HepG2 (cell line): Measurements from ENCODE around the gene TPPP2. TPM values are rescaled to one million over a fixed set of nuclear protein-coding genes. Genes with fewer than 3 reads are reported as not detected.

ENCODE experiments used
- ATF7-NPFF ChIP-seq: sonication (generic); formaldehyde crosslinking; IDR thresholded peaks from 2 replicates; pipeline ENCODE4 v1.8.1; 2023; ENCODE audit warnings: mild to moderate bottlenecking, low read depth, missing genetic modification reagents, moderate library complexity
- GATAD1 ChIP-seq: IDR thresholded peaks from 2 replicates; pipeline ENCODE4 v1.6.1; 2016; ENCODE audit warnings: missing genetic modification reagents, missing compliant biosample characterization
- GZF1 ChIP-seq: sonication (generic); formaldehyde crosslinking; IDR thresholded peaks from 2 replicates; pipeline ENCODE4 v1.5.1; 2020; ENCODE audit warnings: mild to moderate bottlenecking, missing genetic modification reagents
- JARID2 ChIP-seq: sonication (generic); formaldehyde crosslinking; IDR thresholded peaks from 2 replicates; pipeline ENCODE4 v1.8.1; 2023; ENCODE audit warnings: missing genetic modification reagents, inconsistent platforms; ENCODE audit not compliant: insufficient replicate concordance
- KDM3A ChIP-seq: IDR thresholded peaks from 2 replicates; pipeline ENCODE4 v1.6.1; 2018; ENCODE audit warnings: low read depth, missing compliant biosample characterization
- KLF15 ChIP-seq: sonication (generic); formaldehyde crosslinking; IDR thresholded peaks from 2 replicates; pipeline ENCODE4 v1.8.1; 2023; ENCODE audit warnings: borderline replicate concordance, mild to moderate bottlenecking, inconsistent platforms, missing genetic modification reagents, mixed read lengths
- MIER2 ChIP-seq: IDR thresholded peaks from 2 replicates; pipeline ENCODE4 v1.6.1; 2016; ENCODE audit warnings: missing biosample characterization, missing genetic modification reagents
- NCOA5 ChIP-seq: sonication (generic); formaldehyde crosslinking; IDR thresholded peaks from 2 replicates; pipeline ENCODE4 v1.4.0; 2020; ENCODE audit warnings: missing genetic modification reagents
- NFKBIZ ChIP-seq: IDR thresholded peaks from 2 replicates; pipeline ENCODE4 v1.6.1; 2018; ENCODE audit warnings: missing genetic modification reagents, missing compliant biosample characterization
- NRL ChIP-seq: sonication (generic); formaldehyde crosslinking; IDR thresholded peaks from 2 replicates; pipeline ENCODE4 v1.5.0; 2020; ENCODE audit warnings: missing genetic modification reagents, mild to moderate bottlenecking, moderate library complexity, borderline replicate concordance
- POLR2AphosphoS5 ChIP-seq: IDR thresholded peaks from 2 replicates; pipeline ENCODE4 v1.6.1; 2012; ENCODE audit warnings: low read depth, low read length
- RELA ChIP-seq: sonication (generic); formaldehyde crosslinking; IDR thresholded peaks from 2 replicates; pipeline ENCODE4 v1.4.0; 2020; ENCODE audit warnings: missing genetic modification reagents
- RFXANK ChIP-seq: IDR thresholded peaks from 2 replicates; pipeline ENCODE4 v1.6.1; 2016
- SAP130 ChIP-seq: IDR thresholded peaks from 2 replicates; pipeline ENCODE4 v1.6.1; 2016; ENCODE audit warnings: low read depth
- SMAD3 ChIP-seq: sonication (generic); formaldehyde crosslinking; IDR thresholded peaks from 2 replicates; pipeline ENCODE4 v1.4.0; 2020; ENCODE audit warnings: missing genetic modification reagents
- SOX5 ChIP-seq: IDR thresholded peaks from 2 replicates; pipeline ENCODE4 v1.6.1; 2016; ENCODE audit warnings: borderline replicate concordance
- SRY ChIP-seq: sonication (generic); formaldehyde crosslinking; IDR thresholded peaks from 2 replicates; pipeline ENCODE4 v1.8.0; 2022; ENCODE audit warnings: mild to moderate bottlenecking, missing genetic modification reagents
- TRIM24 ChIP-seq: sonication (generic); formaldehyde crosslinking; IDR thresholded peaks from 2 replicates; pipeline ENCODE4 v1.8.0; 2022; ENCODE audit warnings: mild to moderate bottlenecking, missing genetic modification reagents
- ZNF234 ChIP-seq: sonication (generic); formaldehyde crosslinking; conservative IDR thresholded peaks from 2 replicates; pipeline ENCODE4 v1.5.1; 2020; ENCODE audit warnings: mild to moderate bottlenecking, missing genetic modification reagents
- polyA plus RNA-seq, 8 experiments: library from polyadenylated mRNA; depleted of rRNA in 3 of 8; stranded (reverse) in 7 of 8; unstranded in 1 of 8; fragments of >200 nt; fragmentation: Illumina TruSeq in 4 of 8; extraction: Trizol in 4 of 8; gene quantifications; 2 replicates each; pipeline versions ENCODE4 v1.2.1 to v1.2.3, GENCODE V29; 2011 to 2016; ENCODE audit warnings: low read depth in 4 of 8, missing spikeins in 1 of 8, mixed read lengths in 1 of 8; ENCODE audit not compliant: insufficient read depth in 1 of 8
- total RNA-seq, 5 experiments: library from RNA; depleted of rRNA; stranded (reverse); fragments of >200 nt; fragmentation: Illumina TruSeq; extraction: Trizol; gene quantifications; 2 replicates each; pipeline ENCODE4 v1.2.3, GENCODE V29; 2016; ENCODE audit warnings: low read depth in 1 of 5
- TF ChIP-seq, protein P1 (sequence below): sonication (generic); formaldehyde crosslinking; IDR thresholded peaks from 2 replicates; pipeline ENCODE4 v1.4.0; 2020; ENCODE audit warnings: missing genetic modification reagents, borderline replicate concordance
- TF ChIP-seq, protein P2 (sequence below): sonication (generic); formaldehyde crosslinking; conservative IDR thresholded peaks from 2 replicates; pipeline ENCODE4 v1.8.0; 2022; ENCODE audit warnings: missing genetic modification reagents
- TF ChIP-seq, protein P3 (sequence below): sonication (generic); formaldehyde crosslinking; IDR thresholded peaks from 2 replicates; pipeline ENCODE4 v1.9.0; 2021; ENCODE audit warnings: missing genetic modification reagents, mild to moderate bottlenecking, borderline replicate concordance
- TF ChIP-seq, protein P4 (sequence below): sonication (generic); formaldehyde crosslinking; IDR thresholded peaks from 2 replicates; pipeline ENCODE4 v1.8.1; 2023; ENCODE audit warnings: mild to moderate bottlenecking, missing genetic modification reagents, borderline replicate concordance

Gene TPPP2
- total and polyA plus RNA-seq, 2 of the 13 experiments (the other 11 are each of a cell fraction or from before 2014, with no cell fraction given): 0.58 to 4.2 TPM

DNA sequence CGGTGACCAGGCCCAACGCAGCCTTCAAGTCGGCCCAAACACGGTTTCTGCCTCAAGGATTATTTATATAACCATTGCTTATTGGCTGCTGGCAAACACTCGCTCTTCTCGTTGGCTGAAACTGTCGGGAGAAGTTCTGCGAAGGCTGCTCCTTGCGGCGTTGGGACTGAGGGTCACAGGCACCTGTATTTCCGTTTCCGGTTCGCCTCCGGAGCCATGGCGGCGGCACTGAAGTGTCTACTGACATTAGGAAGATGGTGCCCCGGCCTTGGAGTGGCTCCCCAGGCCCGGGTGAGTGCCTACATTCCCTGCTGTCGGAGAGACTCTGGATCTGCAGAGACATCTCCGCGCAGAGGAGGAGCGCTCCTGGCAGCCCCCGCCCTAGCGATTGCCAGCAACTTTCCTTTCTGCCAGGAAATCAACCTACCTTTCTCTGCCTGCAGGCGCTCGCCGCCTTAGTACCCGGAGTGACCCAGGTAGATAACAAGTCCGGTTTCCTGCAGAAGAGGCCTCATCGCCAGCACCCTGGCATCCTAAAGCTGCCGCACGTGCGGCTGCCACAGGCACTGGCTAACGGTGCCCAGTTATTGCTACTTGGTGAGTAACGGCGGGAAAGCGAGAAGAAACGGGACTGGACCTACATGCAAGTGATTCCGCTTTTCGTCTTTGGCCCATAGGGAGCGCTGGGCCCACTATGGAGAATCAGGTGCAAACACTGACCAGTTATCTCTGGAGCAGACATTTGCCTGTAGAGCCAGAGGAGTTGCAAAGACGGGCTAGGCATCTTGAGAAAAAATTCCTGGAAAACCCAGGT is 40.0 kb upstream of the TPPP2 start, which contains the start of gene METTL17 (continued):
- TF ChIP-seq POLR2AphosphoS5 (peak; percentile 81), MIER2 (CRISPR knock-in tag) (0 out of 2 replicates have a peak, but pooled peaks have one; percentile 2), RFXANK (CRISPR knock-in tag) (no peak), NRL (CRISPR knock-in tag) (peak; percentile 62; the same call in 1 of the 2 replicates), NCOA5 (no peak), ATF7-NPFF (CRISPR knock-in tag) (peak; percentile 83), JARID2 (CRISPR knock-in tag) (no peak), GZF1 (CRISPR knock-in tag) (peak; percentile 78), SOX5 (CRISPR knock-in tag) (0 out of 2 replicates have a peak, but pooled peaks have one; percentile 21), SMAD3 (CRISPR knock-in tag) (no peak), KDM3A (CRISPR knock-in tag) (0 out of 2 replicates have a peak, but pooled peaks have one; percentile 52), RELA (CRISPR knock-in tag) (no peak), KLF15 (CRISPR knock-in tag) (0 out of 2 replicates have a peak, but pooled peaks have one; percentile 7), SRY (CRISPR knock-in tag) (peak; percentile 81; the same call in 1 of the 2 replicates), TRIM24 (no peak), SAP130 (peak; percentile 79), GATAD1 (CRISPR knock-in tag) (peak; percentile 96), NFKBIZ (no peak), ZNF234 (CRISPR knock-in tag) (peak; percentile 77; the same call in 1 of the 2 replicates)
- TF ChIP-seq, protein P1, sequence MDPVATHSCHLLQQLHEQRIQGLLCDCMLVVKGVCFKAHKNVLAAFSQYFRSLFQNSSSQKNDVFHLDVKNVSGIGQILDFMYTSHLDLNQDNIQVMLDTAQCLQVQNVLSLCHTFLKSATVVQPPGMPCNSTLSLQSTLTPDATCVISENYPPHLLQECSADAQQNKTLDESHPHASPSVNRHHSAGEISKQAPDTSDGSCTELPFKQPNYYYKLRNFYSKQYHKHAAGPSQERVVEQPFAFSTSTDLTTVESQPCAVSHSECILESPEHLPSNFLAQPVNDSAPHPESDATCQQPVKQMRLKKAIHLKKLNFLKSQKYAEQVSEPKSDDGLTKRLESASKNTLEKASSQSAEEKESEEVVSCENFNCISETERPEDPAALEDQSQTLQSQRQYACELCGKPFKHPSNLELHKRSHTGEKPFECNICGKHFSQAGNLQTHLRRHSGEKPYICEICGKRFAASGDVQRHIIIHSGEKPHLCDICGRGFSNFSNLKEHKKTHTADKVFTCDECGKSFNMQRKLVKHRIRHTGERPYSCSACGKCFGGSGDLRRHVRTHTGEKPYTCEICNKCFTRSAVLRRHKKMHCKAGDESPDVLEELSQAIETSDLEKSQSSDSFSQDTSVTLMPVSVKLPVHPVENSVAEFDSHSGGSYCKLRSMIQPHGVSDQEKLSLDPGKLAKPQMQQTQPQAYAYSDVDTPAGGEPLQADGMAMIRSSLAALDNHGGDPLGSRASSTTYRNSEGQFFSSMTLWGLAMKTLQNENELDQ (CRISPR knock-in tag): 0 out of 2 replicates have a peak, but pooled peaks have one; percentile 45
- TF ChIP-seq, protein P2, sequence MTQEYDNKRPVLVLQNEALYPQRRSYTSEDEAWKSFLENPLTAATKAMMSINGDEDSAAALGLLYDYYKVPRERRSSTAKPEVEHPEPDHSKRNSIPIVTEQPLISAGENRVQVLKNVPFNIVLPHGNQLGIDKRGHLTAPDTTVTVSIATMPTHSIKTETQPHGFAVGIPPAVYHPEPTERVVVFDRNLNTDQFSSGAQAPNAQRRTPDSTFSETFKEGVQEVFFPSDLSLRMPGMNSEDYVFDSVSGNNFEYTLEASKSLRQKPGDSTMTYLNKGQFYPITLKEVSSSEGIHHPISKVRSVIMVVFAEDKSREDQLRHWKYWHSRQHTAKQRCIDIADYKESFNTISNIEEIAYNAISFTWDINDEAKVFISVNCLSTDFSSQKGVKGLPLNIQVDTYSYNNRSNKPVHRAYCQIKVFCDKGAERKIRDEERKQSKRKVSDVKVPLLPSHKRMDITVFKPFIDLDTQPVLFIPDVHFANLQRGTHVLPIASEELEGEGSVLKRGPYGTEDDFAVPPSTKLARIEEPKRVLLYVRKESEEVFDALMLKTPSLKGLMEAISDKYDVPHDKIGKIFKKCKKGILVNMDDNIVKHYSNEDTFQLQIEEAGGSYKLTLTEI (CRISPR knock-in tag): no peak
- TF ChIP-seq, protein P3, sequence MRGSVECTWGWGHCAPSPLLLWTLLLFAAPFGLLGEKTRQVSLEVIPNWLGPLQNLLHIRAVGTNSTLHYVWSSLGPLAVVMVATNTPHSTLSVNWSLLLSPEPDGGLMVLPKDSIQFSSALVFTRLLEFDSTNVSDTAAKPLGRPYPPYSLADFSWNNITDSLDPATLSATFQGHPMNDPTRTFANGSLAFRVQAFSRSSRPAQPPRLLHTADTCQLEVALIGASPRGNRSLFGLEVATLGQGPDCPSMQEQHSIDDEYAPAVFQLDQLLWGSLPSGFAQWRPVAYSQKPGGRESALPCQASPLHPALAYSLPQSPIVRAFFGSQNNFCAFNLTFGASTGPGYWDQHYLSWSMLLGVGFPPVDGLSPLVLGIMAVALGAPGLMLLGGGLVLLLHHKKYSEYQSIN: no peak
- TF ChIP-seq, protein P4, sequence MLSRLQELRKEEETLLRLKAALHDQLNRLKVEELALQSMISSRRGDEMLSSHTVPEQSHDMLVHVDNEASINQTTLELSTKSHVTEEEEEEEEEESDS (CRISPR knock-in tag): no peak
